Dedifferentiated amniotic fluid mesenchymal stem cell (primary cell): ENCODE measurements around the gene CRTC2.

ENCODE experiments used
- DNase-seq: peaks from one replicate; pipeline ENCODE4 v3.0.0-alpha.2; 2016; ENCODE audit errors: extremely low spot score

CRTC2 gene

DNA sequence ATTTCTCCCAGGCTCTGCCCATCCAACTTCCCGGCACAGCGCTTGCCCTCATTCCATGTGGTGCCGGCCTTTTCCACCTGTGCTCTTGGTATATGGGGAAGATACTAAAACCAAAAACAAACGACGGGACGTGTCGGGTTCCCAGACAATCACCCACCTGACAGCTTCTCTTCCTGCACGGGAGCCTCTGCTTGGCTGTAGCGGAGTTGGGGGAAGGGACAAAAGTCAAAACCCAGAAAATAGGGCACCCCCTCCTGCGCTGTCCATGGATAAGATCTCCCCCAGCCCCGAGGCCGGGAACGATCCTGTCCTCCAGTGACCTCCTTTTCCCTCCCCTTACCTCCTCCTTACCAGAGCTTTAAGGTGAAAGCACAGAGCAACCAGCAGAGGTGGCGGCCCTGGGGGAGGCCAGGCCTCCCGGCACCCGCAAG lies 18.4 kb upstream of the CRTC2 start:
- no peak for DNase-seq

DNA sequence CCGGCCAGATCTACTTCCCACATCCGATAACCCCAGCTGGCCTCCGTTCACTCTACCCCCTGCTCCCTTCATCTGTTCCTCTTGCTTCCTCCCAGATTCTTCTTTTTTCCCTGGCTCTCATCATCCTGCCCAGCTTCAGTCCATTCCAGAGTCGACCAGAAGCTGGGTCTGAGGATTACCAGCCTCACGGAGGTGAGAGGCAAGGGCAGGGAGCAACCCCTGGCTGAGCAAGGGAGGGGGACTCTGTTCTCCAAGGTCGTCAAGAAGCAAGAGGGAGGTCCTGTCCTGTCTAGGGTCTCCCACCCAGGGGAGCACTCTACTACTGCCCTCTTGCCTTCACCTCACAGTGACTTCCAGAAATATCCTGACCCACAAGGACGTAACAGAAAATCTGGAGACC lies 15.1 kb upstream of the CRTC2 start:
- no peak for DNase-seq

DNA sequence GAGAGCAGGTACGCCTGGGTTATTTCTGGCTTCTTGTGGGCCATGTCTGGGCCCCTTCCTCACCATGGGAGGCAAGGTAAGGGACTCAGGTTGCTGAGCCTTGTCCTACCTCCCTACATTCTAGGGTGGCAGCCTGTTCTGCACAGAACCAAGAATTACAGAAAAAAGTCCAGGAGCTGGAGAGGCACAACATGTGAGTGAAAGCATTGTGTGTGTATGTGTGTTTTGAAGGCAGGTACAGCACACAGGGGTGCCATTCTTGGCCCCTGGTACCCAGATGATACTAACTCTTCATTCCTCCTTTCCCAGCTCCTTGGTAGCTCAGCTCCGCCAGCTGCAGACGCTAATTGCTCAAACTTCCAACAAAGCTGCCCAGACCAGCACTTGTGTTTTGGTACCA lies 14.7 kb upstream of the CRTC2 start:
- no peak for DNase-seq

DNA sequence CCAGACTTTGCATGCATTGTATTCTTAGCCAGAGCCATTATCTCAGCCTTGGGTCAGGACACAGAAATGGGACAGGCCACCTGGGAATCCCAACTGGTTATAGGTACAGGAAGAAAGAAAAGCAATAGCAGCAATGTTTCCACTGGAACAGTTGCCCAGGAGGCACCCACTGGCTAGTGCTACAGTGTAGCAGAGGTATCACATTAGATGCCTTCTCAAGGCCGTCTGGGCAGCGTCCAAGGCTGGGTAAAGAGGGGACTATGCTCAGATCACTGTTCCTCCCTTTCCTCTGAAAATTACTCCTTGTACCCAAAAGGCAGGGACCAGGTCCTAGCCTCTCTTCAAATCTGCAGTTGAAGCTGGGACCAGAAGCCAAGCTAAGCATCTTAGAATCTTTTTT lies 11.9 kb upstream of the CRTC2 start:
- DNase-seq: no peak

DNA sequence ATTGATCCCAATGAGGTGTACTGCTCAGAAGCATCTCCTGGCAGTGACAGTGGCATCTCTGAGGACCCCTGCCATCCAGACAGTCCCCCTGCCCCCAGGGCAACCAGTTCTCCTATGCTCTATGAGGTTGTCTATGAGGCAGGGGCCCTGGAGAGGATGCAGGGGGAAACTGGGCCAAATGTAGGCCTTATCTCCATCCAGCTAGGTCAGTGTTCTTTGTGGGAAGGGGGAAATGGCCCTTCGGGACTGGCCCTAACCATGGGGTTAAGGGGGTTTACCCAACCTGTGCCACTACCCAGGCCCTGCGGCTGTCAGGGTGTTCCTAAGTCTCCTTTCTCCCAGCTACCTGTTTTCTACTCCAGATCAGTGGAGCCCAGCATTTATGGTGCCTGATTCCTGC lies 10.6 kb upstream of the CRTC2 start:
- no peak for DNase-seq

DNA sequence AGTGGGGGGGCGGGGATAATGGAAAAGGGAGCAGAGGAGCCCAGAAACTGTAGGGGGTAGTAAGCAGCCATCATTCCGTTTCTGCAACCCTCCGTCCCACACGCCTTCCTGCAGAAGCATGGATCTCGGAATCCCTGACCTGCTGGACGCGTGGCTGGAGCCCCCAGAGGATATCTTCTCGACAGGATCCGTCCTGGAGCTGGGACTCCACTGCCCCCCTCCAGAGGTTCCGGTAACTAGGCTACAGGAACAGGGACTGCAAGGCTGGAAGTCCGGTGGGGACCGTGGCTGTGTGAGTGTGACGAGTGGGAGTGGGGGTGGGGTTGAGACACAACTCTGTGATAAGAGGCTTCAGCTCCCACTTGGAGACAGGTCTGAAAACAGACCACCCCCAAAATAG lies 10.0 kb upstream of the CRTC2 start:
- no peak for DNase-seq

DNA sequence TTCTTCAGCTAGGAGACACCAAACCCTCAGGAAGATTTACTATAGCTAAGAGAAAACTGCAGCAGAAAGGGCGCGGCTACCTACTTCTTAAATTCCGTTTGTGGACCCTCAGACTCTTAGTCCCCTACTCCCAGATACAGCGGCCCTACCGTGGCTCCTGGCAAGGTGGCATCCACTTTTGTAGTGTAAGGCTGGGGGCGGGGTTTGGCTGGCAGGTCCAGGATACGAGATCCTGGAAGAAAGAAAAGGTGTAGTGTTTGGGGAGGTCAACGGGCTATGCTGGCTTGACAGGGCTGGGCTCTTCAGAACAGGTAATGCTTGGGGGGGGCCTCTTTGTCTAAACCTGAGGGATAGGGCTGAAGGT lies 9.6 kb upstream of the CRTC2 start:
- no peak for DNase-seq

DNA sequence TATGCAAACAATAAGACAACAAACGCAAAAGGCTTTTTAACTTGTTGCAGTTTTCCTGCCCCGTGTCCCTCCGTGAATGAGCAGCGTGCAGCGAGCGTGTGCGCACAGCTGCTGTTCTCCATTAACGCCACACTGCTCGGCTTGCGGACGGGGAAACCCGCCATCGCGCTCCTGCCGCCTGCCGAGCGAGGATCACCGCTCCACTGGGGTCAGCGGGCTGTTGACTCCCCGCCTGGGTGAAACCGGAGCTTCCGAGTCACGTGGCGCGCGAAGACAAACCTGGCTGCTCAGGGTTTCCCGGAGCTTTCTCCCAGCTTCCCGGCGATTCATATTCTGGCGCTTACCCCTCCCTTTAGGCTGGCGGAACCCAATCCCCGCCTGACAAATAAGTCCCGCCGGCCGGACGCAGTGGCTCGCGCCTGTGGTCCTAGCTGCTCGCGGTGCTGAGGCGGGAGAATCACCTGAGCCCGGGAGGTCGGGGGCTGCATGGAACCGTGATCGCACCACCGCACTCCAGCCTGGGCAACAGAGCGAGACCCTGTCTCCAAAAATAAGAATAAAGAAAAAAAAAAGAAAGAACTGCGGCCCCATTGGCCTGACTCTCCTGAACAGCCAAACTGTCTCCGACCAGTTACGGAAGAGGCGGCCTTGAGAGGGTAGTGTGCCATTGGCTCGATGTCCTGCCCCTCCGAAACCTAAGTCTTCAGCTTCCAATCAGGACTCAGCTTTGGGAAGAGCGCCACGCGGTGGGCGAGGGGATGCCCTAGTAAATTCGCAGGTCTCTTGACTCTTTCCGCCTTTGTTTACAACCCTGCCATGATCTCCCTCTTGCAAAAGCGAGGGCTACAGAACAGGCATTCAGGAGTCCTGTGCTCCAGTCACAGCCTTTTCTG lies 8.9 kb upstream of the CRTC2 start, which contains the start of gene CREB3L4:
CREB3L4 (plus strand) TSS at position 796 of the 893 bp plus-strand sequence. CDS start 624 bp downstream, outside the sequence.
- peak; percentile 98 for DNase-seq

DNA sequence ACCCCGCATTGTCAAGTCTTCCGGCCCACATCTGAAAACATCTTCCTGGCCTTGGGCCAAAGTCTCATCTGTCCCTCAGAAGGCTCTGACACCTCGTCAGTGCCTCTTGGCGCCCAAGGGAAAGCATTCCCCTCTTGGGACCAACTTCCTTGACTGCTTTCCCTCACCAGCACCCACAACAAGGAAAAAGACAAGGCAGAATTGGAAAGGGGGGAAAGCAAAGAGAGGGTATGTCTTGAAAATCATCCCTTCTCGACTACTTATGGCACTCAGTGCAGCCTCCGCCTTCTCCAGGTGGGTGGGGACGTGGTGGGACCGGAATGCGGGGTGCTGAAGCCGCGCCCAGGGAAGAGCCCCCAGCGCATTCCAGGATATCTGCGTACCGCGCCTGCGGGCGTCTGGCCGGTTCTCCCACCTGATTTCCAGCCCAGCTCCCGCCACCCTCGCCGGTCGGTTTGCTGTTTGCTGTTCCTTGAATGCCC lies 5.5 kb upstream of the CRTC2 start:
- DNase-seq: no peak

DNA sequence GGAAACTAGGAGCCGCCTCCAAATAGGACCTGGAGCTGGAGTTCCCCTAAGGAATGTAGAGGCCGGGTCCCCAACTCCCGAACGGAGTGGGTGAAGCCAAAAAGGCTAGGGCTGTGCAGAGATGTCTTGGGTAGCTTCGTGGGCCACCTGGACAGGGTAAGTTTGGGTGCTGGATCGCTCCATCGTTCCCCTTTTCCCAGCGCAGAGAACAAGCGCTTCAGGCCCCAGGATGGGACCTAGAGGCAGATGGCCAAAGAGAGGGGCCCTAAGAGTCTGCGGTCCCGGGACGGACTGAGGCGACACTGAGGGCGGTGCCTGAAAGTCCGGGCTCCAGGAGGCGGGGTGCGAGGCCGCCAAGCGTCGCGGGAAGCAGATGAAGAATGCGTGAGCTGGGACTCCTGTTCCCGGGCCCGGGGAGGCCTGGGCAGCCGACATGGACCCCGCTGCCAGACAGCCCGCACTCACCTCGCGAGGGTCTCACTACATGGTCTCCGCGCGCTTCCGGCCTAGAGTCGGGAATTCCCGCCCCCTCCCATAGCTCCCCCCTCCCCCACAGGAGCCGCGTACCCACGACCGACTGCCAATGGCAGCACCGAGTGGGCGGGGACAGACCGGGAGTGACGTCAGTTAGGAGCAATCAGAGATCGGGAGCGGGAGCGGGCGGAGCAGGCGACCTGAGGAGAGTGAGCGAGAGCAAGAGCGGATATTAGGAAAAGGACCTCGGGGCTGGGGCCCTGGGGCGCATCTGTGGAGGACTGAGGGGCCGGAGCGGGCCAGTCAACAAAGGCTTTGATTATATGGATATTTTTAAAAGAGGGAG lies 4.8 kb upstream of the CRTC2 start, which contains the start of gene SLC39A1:
SLC39A1 (minus strand) TSS at position 508 of the 820 bp plus-strand sequence. CDS start 822 bp downstream, outside the sequence.
- DNase-seq: peak; percentile 97

DNA sequence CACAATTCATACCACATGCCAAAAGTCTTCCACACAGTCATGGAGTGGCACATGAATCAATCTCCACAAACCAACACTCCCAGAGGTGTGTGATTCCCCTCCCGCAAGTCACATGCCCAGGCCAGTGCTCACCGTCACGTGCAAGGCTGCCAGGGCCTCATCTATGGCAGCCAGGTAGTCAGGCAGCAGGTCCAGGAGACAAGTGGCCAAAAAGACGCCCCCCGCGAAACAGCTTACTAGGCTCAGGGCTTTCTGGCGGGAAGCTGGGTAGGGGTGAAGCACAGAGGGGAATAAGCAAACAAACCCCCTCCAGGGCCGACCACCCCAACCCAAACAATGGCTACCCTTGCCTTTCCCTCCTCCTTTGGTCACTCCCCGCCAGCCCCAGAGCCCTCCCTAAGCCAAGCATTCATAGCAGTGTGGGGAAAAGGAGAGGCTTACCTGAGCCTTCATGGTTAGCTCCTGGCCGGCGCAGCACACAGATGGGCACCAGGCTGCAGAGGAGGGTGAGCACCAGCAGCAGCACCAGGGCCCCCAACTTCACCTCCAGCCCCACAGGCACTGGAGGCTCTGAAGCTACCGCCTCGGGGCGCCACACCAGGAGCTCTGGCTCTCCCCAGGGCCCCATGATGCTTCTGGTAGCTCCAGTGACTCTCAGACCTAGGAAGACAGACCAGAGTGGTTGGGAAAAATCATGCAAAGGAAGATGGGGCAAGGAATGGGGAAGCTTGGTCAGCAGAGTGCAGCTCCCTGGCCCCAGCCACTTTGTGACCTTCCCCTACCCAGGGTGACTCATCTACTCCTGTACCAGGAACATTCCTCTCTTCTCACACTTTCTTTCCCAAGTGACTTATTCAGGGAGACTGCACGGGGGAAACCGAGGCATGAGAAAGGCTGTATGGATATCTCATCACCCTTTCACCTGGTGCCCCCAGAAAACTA lies 3.9 kb upstream of the CRTC2 start:
- no peak for DNase-seq

DNA sequence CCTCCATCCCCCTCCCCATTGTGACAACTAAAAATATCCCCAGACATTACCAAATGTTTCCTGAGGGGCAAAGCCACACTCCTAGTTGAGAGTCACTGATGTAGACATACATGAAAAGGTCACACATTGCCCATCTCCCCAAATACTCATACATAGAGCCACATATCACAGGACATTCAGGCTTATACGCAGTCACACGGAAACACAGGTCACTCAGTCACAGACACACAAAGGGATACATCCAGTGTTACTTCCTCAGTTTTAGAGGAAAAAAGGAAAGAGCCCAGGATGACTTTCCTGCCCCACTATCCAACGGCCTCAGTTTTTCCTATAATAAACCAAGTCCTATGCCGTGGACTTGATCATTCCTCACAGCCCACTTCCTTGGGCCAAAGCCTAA lies 3.0 kb upstream of the CRTC2 start:
- DNase-seq: no peak

DNA sequence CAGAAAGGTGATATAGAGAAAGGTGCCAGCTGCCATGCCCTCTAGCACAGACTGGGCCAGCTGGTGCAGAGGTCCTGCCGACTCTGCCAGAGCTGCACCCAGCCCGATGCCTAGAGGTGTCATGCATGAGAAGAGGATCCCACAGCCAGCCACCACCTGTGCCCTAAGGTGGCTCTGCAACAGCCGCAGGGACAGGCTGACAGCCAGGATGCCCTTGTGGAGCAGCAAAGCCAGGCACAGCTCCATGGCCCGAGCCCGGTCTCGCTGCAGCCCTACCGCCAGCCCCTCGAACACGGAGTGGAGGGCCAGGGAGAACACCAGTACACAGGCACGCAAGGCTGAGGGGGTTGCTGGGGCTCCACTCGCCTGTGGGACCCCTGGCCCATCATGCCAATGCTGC lies 1.8 kb upstream of the CRTC2 start:
- DNase-seq: no peak

DNA sequence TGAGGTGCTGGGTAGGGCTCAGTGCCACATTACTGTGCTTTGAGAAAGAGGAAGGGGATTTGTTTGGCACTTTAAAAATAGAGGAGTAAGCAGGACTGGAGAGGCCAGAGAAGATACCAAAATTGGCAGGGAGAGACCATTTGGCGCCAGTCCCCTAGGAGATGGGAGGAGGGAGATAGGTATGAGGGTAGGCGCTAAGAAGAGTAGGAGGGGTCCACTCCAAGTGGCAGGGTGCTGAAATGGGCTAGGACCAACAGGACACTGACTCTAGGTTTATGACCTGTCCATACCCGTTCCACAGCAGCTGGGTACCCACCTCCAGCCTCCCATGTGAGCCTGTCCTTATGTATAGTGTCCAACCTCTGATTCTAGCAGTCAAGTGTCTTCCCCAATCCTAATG lies 1.0 kb upstream of the CRTC2 start:
- DNase-seq: no peak

DNA sequence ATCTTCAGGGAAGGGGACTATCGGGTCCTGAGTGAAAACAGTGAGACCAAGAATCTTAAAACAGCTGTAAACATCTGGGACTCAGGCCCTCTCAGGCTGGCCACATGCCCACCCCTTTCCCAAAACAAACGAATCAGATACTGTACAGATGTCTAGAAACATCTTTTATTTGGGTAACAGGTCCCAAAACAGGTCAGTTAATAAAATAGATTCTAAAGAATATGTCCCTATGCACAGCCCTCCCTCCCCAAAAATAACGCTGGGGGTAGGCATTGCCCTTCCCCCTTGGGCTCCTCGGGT lies 499 bp upstream of the CRTC2 start:
- DNase-seq: no peak

DNA sequence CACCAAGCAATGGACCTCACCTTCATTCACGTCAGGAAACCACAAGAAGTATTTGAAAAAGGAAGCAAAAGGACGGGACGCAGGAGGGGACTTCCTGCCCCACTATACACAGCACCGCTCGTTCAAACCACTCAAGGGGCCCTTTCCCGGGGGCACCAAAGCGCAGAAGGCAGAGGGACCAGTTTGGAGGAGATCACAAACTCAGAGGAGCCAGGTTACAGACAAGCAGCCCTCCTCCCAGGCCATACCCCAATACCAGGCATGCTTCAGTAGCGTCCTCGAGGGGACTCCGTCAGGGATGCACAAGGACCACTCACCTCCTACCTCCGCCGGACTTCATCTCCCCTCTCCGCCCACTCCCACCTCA lies 685 bp downstream of the CRTC2 start:
- no peak for DNase-seq

DNA sequence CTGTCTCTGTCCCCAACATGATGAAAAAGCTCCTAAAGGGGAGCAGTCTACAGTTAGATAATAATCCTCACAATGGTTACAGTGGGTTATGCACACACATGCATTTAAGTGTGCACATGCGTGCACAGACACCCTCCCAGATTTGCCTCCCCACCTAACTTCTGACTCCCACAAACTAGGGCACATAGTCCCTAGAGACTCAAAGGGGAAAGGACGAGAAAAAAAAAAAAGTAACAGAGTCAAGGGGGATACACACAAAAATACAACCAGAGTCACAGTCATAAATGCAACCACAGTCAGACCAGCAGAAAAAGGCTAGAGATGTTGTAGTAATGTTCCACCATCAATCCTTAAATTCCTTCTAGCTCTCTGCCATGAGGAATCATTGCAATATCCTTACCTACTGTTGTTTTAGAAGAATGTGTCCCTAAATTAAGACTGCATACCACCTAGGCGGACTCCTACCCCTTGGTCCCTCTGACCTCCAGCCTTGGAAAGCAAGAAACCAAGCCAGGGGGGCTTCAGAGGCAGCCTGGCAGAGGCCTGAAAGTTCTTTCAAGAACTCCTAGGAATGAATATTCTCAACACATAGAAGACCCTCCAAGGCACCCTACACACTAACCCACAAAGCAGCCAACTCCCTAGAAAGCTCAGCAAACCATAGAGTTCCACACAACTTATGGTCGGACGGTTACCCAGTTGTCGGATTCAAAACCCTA lies 1.3 kb downstream of the CRTC2 start:
- DNase-seq: no peak

DNA sequence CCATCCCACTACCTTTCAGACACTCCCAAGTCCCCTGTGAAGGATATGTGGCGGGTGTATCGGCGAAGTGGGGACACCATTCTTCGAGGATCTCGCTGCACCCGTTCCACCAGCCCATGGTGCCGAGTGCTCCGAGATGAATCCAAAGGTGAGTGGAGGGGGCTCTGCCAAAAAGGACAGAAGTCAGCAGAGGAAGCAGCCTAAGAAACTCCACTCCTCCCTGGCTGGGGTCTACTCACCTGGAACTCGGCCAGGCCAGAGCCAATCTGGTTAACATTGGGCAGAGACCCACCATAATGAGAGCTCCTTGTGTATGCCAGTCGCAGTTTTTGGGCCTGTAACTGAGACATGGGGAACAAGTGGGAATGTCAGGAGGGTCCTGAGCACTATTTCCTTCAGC lies 3.6 kb downstream of the CRTC2 start:
- DNase-seq: no peak

DNA sequence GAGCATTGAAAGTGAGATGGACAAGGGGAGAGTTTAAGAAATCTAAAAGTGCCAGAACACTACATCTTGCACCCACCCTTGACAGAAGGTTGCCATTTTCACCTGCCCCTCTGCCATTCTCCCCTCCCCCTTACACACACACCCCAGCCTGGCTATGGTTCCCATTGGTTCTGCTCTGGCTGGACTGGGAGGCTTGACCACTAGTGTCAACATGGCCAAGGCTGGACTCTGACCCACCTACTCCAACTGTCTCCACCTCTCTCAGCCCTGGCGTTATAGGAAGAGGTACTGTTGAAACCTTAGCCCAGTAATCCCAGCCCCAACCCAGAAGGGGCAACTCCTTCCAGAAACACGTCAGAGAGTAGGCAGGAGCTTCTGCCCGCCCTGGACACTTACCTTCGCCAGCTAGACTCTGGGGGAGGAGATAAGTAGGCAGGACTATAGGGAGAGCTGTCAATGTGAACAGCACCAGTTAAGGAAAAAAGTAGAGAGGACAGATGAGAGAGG lies 4.5 kb downstream of the CRTC2 start:
- DNase-seq: no peak

DNA sequence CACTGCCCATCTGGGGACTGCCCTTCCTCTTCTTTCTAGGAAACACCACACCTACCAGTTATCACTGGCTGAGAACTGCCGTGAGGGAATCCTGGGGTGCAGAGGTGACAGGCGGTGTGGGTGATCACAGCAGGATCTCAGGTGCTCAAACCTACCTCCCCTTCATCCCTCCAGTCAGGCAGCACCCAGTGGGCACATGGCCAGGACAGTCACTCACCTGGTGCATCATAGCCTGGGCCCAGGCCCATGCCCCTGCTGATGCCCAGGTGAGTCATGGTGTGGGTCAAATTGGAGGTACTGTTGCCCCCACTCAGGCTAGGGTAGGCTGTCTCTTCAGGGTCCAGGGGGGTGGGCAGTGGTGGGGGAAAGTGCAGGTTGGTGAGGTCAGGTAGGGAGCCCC lies 6.6 kb downstream of the CRTC2 start:
- no peak for DNase-seq

DNA sequence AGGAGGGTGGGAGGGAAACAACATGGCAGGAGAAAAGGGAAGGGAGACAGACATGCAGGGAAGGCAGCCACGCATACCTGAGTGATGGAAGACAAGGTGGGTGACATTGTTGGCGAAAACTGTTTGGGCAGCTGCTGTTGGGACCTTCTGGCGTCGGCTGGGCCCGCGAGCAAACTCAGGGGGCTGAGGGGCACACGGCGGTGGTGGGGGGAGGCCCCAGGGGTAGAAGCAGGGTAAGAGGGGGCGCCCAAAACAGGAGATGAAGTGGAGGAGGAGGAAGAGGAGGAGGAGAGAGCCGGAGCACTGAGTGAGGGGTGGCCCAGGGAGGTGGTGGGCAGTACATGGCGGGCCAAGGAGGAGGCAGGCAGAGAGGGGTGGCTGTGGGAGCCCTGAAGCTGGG lies 7.2 kb downstream of the CRTC2 start:
- no peak for DNase-seq
